ENCODE results near the gene MRPL22. TPM values are rescaled to one million over a fixed set of nuclear protein-coding genes. Genes with fewer than 3 reads are reported as not detected.
"Not testable (repeated sequence)": the region's sequence is repeated elsewhere in the genome, so short reads cannot be mapped to it uniquely, and the experiment has no call there.

MRPL22 gene
- total RNA-seq, 1 experiment from 2014 or later = 24.4 TPM

DNA sequence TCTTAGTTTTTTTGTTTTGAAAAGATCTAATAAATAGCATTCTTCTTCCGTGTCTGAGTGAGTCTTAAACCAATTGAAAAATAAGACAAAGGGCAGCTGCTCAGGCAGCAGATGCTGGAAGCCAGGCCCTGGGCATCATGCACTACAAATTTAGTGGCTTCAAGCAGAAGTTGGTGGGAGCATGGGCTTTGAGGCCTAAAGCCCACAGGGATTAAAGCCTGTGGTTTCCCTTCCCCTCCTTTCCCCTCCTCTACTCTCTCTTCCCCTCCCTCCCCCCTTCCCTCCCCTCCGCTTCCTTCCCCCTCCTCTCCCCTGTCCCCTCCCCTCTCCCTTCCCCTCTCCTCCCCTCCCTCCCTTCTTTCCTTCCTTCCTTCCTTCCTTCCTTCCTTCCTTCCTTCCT lies 52.6 kb downstream of the MRPL22 start:
- no peak for DNase-seq (ENCODE audit: low read depth)

- no peak for DNase-seq (ENCODE audit: low read depth)
These were observed 54.8 kb downstream of the MRPL22 start for GRCh38 chr5:154995679-154996078.

GRCh38 chr5:154997746-154998145 lies 56.9 kb downstream of the MRPL22 start:
- DNase-seq (ENCODE audit: low read depth) = no peak

- no peak for DNase-seq (ENCODE audit: low read depth)
These were observed 59.0 kb downstream of the MRPL22 start for GRCh38 chr5:154999865-155000264.

DNA sequence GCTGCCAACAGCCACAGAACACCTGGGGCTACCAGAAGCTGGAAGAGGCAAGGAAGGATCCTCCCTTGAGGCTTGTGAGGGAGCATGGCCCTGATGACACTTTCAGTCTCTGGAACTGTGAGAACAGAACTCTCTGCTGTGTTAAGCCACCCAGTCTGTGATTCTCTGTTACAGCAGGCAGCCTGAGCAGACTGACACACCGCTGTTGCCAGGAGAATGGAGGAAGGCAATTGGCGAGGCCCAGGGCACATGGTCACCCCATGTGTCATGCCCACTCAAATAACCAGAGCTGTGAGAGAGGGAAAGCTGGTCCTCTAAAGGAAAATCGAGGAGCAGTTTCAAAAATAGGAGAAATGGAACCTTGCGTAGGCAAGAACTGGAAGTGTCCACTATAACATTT lies 60.6 kb downstream of the MRPL22 start:
- DNase-seq (ENCODE audit: low read depth) = no peak

DNA sequence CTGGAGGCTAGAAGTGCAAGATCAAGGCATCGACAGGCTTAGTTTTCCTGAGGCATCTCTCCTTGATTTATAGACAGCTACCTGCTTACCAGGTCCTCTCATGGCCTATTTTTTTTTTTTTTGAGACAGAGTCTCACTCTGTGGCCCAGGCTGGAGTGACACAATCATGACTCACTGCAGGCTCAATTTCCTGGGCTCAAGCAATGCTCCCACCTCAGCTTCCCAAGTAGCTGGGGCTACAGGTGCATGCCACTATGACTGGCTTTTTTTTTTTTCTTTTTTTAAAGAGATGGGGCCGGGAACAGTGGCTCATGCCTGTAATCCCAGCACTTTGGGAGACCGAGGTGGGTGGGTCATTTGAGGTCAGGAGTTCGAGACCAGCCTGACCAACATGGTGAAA lies 61.8 kb downstream of the MRPL22 start:
- peak; percentile 13 for DNase-seq (ENCODE audit: low read depth)

DNA sequence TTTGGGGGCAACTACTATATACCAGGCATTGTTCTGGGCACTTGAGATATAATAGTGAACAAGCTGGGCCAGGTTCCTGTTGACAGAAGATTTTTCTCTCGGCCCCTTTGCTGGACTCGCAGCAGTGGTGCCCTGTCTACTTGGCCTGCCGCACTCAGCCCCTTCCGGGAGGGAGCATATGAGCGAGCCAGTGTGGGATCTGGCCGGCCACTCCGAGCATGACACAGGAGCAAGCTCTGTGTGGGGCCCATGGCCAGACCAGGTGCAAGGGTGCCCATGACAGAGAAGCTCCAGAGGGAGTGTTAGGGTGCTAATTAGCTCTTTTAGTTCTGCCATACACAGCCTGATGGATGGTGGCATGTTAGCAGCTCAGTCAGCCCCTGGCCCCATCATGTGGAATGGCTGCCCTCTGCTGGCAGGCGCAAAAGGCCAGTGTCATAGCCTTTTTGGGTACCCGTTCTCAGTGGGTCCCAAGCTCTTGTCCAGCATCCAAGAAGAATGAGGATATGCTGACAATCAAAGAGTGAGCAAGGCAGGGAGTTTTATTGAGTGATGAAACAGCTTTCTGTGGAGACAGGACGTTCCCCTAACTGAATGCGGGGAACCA lies 63.4 kb downstream of the MRPL22 start:
- DNase-seq (ENCODE audit: low read depth) = no peak

DNA sequence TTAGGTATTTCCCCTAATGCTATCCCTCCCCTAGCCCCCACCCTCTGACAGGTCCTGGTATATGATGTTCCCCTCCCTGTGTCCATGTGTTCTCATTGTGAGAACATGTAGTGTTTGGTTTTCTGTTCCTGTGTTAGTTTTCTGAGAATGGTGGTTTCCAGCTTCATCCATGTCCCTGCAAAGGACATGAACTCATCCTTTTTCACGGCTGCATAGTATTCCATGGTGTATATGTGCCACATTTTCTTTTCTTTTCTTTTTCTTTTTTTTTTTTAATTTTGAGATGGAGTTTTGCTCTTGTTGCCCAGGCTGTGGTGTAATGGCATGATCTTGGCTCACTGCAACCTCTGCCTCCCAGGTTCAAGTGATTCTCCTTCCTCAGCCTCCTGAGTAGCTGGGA lies 65.4 kb downstream of the MRPL22 start:
- not testable (repeated sequence) for DNase-seq (ENCODE audit: low read depth)

GRCh38 chr5:155008669-155009068 lies 67.8 kb downstream of the MRPL22 start:
- DNase-seq (ENCODE audit: low read depth) = peak; percentile 19

DNA sequence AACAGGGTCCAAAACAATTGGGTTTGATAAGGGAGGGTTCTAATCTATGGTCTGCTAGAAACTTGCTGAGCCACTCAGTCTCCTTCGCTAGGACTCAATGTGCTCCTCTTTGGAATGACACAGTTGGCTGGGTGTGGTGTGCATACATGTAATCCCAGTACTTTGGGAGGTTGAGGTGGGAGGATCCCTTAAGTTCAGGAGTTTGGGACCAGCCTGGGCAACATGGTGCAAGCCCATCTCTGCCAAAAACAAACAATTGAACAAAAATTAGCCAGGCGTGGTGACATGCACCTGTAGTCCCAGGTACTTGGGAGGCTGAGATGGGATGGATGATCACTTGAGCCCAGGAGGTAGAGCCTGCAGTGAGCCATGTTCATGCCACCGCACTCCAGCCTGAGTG lies 70.0 kb downstream of the MRPL22 start:
- DNase-seq (ENCODE audit: low read depth) = no peak

DNA sequence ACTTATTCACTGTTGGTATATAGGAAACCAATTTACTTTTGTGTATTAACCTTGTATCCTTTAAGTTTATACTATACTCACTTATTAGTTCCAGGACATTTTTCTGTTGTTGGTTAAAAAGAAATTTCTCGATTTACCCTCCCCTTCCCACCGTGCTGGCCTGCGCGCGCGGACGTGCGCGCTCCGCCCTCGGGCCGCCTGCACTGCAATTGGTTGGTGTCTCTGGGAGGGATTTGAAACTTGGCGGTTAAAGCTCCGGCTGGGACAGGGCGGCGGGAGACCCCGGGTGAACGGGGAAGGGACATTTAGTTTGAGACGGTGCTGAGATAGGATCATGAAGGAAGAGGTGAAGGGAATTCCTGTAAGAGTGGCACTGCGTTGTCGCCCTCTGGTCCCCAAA lies 72.7 kb downstream of the MRPL22 start, which contains the start of gene KIF4B:
Gene KIF4B (plus strand): TSS at position 230 of the 400 bp plus-strand sequence. CDS start 105 bp downstream, at position 335.
- no peak for DNase-seq (ENCODE audit: low read depth)

DNA sequence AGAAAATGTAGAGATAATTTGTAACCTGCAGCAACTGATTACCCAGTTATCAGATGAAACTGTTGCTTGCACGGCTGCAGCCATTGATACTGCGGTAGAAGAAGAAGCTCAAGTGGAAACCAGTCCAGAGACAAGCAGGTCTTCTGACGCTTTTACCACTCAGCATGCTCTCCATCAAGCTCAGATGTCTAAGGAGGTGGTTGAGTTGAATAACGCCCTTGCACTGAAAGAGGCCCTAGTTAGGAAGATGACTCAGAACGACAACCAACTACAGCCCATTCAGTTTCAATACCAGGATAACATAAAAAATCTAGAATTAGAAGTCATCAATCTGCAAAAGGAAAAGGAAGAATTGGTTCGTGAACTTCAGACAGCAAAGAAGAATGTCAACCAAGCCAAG lies 74.4 kb downstream of the MRPL22 start:
- no peak for DNase-seq (ENCODE audit: low read depth)

- no peak for DNase-seq (ENCODE audit: low read depth)
These were observed 76.7 kb downstream of the MRPL22 start for GRCh38 chr5:155017610-155018009.

Other genes starting within 250 kb of the MRPL22 start
- 32.4 and 33.5 TPM in 2 replicates for gene LARP1, start 185.7 kb upstream of the MRPL22 start, total RNA-seq (2014; rRNA removed; shearing (Covaris generic))
- 3.4 and 6.4 TPM in 2 replicates for gene FAXDC2, start 90.5 kb upstream of the MRPL22 start, total RNA-seq (2014; rRNA removed; shearing (Covaris generic))
- gene CNOT8, start 82.4 kb upstream of the MRPL22 start, total RNA-seq (2014; rRNA removed; shearing (Covaris generic)) = 59.5 and 60.0 TPM in 2 replicates
- gene GEMIN5, start 2.9 kb upstream of the MRPL22 start, total RNA-seq (2014; rRNA removed; shearing (Covaris generic)) = 7.1 and 8.1 TPM in 2 replicates
- not detected in 2 replicates for gene KIF4B, start 72.7 kb downstream of the MRPL22 start, total RNA-seq (2014; rRNA removed; shearing (Covaris generic))

Data from RPMI7951 (cell line).